Measurements from ENCODE around the gene AGTPBP1. TPM values are rescaled to one million over a fixed set of nuclear protein-coding genes. Genes with fewer than 3 reads are reported as not detected.

Gene AGTPBP1, protein sequence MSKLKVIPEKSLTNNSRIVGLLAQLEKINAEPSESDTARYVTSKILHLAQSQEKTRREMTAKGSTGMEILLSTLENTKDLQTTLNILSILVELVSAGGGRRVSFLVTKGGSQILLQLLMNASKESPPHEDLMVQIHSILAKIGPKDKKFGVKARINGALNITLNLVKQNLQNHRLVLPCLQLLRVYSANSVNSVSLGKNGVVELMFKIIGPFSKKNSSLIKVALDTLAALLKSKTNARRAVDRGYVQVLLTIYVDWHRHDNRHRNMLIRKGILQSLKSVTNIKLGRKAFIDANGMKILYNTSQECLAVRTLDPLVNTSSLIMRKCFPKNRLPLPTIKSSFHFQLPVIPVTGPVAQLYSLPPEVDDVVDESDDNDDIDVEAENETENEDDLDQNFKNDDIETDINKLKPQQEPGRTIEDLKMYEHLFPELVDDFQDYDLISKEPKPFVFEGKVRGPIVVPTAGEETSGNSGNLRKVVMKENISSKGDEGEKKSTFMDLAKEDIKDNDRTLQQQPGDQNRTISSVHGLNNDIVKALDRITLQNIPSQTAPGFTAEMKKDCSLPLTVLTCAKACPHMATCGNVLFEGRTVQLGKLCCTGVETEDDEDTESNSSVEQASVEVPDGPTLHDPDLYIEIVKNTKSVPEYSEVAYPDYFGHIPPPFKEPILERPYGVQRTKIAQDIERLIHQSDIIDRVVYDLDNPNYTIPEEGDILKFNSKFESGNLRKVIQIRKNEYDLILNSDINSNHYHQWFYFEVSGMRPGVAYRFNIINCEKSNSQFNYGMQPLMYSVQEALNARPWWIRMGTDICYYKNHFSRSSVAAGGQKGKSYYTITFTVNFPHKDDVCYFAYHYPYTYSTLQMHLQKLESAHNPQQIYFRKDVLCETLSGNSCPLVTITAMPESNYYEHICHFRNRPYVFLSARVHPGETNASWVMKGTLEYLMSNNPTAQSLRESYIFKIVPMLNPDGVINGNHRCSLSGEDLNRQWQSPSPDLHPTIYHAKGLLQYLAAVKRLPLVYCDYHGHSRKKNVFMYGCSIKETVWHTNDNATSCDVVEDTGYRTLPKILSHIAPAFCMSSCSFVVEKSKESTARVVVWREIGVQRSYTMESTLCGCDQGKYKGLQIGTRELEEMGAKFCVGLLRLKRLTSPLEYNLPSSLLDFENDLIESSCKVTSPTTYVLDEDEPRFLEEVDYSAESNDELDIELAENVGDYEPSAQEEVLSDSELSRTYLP
- total RNA-seq = 99.8 TPM

DNA sequence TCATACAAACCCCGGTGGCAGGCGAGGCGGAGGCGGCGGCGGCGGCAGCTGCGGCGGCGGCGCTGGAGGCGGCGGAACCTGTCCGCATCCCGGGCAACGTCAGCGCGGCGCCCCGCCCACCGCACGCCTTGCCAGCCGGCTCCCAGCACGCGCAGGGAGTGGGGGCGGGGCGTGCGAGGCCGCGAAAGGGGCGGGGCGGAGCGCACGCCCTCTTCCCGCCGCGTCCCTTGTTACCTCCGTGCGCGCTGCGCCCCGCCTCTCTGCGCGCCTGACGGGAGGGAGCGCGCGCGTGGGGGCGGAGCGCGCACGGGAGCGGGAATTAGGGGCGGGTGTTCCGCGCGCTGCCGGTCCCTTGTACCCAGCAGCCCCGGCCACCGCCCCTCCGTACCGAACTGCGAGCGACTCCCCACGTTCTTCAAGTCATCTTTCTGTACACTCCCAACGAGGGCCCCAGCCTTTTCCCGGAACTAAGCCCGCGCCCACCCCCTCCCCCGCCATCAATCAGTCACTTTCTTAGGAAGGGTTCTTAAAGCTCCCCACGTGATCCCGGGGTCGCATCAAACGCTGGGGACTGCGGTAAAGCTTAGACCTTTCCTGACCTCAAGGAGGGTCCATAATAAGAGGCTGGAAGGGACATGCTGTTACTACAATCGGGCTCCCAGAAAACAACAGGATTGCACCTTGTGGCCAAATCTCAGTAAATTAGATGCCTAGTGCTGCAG, at the start of gene AGTPBP1:
Gene AGTPBP1 (minus strand): TSS at position 80 of the 722 bp plus-strand sequence. CDS start 29,421 bp downstream, outside the sequence.

Other genes starting within 250 kb of the AGTPBP1 start
- 51.6 TPM for gene NAA35, start 199.2 kb upstream of the AGTPBP1 start, total RNA-seq